ENCODE measurements around the gene RNU6-9. TPM values are rescaled to one million over a fixed set of nuclear protein-coding genes. Genes with fewer than 3 reads are reported as not detected.
"Not testable (repeated sequence)": the region's sequence is repeated elsewhere in the genome, so short reads cannot be mapped to it uniquely, and the experiment has no call there.

Gene RNU6-9
- total and polyA plus RNA-seq, 7 donors: not detected

DNA sequence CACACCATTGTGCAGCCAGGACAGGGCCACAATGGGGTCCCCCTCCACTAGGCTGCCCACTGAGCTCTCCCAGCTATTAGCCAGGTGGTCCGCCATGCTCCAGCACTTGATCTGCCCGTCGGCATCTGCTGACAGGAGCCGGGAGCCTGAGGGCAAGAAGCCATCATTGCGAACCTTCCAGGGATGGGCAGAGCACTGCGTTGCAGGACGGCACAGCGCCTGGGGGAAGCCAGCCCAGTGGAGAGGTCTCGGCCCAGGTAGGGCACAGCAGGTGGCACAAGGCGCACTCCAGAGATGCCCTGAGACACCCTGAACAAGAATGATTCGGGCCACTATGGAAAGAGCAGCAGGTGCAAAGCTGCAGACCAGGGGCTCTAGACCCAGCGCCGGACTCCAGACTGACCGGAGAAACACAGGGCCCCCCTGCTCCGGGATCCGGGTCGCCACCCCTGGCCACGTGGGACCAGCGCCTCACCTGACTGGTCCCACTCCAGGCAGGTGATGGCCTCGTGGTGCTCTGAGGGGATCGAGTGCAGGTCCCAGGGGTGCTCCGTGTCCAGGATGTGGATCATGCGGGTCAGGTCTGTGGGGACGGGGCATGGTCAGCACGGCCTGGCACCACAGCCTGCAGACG, 3.5 kb upstream of the RNU6-9 start:
- Histone ChIP-seq H3K27ac (no peak overlapping the region), H3K4me3 (no peak overlapping the region), H3K36me3 (peaks cover 9 to 50% (median 24%) of the 10 kb centered on the region in 4 donors), H3K27me3 (no peaks in the 10 kb centered on the region), H3K4me1 (peaks cover 0 to 22% (median 18%) of the 10 kb centered on the region in 4 donors), H3K9me3 (no peaks in the 10 kb centered on the region)
- 94 to 95% methylated on average over 26 of the region's 26 CpGs for WGBS, 2 donors
- no peak for DNase-seq
- TF ChIP-seq EP300 (IDR thresholded peaks at IDR 0.05): no peak
- TF ChIP-seq POLR2AphosphoS5 (IDR thresholded peaks at IDR 0.05): no peak
- TF ChIP-seq POLR2A (IDR thresholded peaks at IDR 0.05): no peak
- TF ChIP-seq, protein P1, sequence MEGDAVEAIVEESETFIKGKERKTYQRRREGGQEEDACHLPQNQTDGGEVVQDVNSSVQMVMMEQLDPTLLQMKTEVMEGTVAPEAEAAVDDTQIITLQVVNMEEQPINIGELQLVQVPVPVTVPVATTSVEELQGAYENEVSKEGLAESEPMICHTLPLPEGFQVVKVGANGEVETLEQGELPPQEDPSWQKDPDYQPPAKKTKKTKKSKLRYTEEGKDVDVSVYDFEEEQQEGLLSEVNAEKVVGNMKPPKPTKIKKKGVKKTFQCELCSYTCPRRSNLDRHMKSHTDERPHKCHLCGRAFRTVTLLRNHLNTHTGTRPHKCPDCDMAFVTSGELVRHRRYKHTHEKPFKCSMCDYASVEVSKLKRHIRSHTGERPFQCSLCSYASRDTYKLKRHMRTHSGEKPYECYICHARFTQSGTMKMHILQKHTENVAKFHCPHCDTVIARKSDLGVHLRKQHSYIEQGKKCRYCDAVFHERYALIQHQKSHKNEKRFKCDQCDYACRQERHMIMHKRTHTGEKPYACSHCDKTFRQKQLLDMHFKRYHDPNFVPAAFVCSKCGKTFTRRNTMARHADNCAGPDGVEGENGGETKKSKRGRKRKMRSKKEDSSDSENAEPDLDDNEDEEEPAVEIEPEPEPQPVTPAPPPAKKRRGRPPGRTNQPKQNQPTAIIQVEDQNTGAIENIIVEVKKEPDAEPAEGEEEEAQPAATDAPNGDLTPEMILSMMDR (IDR thresholded peaks at IDR 0.05): no peak
- intact Hi-C loops (cut with DNase I): no loop called here

DNA sequence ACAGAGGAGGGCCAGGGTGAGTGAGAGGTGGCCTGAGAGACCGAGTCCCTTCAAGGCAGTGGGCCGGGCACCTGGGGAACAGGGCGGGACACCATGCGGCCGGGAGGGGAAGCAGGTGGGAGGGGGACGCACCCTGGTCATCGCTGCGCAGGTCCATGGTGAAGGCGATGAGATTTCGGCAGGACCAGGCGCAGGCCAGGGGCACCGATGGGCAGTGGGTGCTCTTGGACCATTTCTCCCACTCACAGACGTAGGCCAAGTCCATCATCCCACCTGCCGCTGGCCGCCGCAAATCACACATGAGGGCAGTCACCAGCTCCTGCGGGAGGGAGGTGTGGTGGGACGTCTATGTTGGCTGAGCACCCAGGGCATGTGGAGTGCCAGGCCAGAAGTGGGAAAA, 2.5 kb upstream of the RNU6-9 start:
- H3K27ac ChIP-seq: no peak overlapping the region
- no peaks in the 10 kb centered on the region for H3K9me3 ChIP-seq
- no peak for DNase-seq
- TF ChIP-seq POLR2A (IDR thresholded peaks at IDR 0.05) (no peak), EP300 (IDR thresholded peaks at IDR 0.05) (no peak), POLR2AphosphoS5 (IDR thresholded peaks at IDR 0.05) (no peak)
- TF ChIP-seq, protein P1 (IDR thresholded peaks at IDR 0.05): no peak
- H3K4me3 ChIP-seq: no peak overlapping the region
- H3K36me3 ChIP-seq: peaks cover 3 to 39% (median 15%) of the 10 kb centered on the region in 4 donors
- intact Hi-C loops (cut with DNase I): no loop called here
- 87 to 94% methylated on average over 18 of the region's 18 CpGs for WGBS, 2 donors
- peaks cover 0 to 22% (median 18%) of the 10 kb centered on the region in 4 donors for H3K4me1 ChIP-seq
- no peaks in the 10 kb centered on the region for H3K27me3 ChIP-seq

DNA sequence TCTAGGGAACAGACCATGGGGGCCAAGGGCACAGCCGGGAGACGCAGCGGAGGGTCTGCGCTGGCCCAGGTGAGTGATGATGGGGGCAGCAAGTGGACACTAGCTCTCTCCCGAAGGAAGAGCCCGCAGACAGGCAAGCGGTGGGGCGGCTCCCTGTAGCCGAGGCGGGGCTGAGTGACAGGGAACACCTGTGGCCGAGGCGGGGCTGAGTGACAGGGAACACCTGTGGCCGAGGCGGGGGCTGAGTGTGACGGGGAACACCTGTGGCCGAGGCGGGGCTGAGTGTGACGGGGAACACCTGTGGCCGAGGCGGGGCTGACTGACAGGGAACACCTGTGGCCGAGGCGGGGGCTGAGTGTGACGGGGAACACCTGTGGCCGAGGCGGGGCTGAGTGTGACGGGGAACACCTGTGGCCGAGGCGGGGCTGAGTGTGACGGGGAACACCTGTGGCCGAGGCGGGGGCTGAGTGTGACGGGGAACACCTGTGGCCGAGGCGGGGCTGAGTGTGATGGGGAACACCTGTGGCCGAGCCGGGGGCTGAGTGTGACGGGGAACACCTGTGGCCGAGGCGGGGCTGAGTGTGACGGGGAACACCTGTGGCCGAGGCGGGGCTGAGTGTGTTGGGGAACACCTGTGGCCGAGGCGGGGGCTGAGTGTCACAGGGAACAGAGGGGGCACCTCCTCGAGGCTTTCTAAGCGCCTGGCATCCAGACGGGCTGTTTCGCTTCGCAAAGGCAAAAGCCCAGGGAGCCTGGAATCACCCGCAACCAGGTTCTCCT, 1.7 kb upstream of the RNU6-9 start:
- H3K27me3 ChIP-seq; intact Hi-C loops (cut with DNase I); H3K9me3 ChIP-seq; DNase-seq: not testable (repeated sequence)
- Histone ChIP-seq H3K4me1 (peaks cover 0 to 22% (median 18%) of the 10 kb centered on the region in 4 donors), H3K4me3 (peak overlapping the region; percentile 76 to 96 (median 78)), H3K27ac (peak overlapping the region; percentile 89 to 92 (median 90)), H3K36me3 (peaks cover 0 to 32% (median 8%) of the 10 kb centered on the region in 4 donors)
- 14 to 43% methylated on average over 50 of the region's 50 CpGs for WGBS, 2 donors

DNA sequence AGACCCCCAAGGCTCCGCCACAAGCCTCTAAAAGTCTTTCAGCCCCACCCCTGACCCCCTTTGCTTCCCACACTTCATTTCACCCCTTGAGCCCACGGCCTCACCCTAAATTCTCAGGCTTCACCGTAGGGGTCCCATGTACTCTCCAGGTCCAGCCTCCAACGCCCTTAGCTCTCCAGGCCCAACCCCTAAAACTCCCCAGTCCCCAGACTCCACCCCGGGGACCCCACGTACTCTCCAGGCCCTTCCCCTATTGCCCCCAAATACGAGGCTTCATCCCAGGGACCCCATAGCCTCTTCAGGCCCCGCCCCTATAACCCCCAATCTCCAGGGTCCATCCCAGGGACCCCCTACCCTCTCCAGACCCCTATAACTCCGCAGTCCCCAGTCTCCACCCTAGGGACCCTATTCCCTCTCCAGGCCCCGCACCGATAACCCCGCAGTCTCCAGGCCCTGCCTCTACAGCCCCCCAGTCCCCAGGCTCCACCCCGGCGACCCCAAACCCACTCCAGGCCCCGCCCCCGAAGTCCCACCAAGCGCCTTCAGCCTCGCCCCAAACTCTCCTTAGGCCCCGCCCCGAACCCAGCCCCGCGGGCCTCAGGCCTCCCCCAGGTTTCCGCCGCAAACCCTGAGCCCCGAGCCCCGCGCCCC, 916 bp upstream of the RNU6-9 start:
- intact Hi-C loops (cut with DNase I): no loop called here
- Histone ChIP-seq H3K27me3 (no peaks in the 10 kb centered on the region), H3K4me1 (peaks cover 0 to 22% (median 18%) of the 10 kb centered on the region in 4 donors), H3K4me3 (peak overlapping the region; percentile 76 to 96 (median 78)), H3K9me3 (no peaks in the 10 kb centered on the region), H3K36me3 (peaks cover 0 to 36% (median 8%) of the 10 kb centered on the region in 4 donors), H3K27ac (peak overlapping the region; percentile 89 to 92 (median 90))
- no peak for DNase-seq
- no peak for TF ChIP-seq EP300 (IDR thresholded peaks at IDR 0.05)
- no peak for TF ChIP-seq POLR2AphosphoS5 (IDR thresholded peaks at IDR 0.05)
- TF ChIP-seq POLR2A (IDR thresholded peaks at IDR 0.05): no peak
- TF ChIP-seq, protein P1 (IDR thresholded peaks at IDR 0.05): no peak
- 2 to 6% methylated on average over 27 of the region's 27 CpGs for WGBS, 2 donors

DNA sequence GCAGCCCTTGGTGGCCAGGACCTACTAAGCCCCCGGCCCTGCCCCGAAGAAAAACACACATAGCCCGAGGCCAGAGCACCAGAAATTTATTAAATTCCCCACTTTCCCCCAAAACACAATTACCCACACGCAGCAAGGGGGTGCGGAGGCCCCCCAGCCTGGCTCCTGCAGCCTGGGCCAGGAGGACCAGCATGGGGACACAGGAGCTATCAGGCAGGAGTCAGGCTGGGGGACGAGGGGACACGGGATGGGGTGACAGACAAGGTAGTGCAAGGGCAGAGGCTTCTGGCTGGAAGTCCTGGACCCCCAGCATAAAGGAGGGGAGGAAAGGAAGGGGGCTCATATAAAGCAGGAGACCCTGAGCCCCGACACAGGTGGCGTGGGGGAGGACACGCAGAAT, 3.1 kb downstream of the RNU6-9 start:
- Histone ChIP-seq H3K27me3 (no peaks in the 10 kb centered on the region), H3K4me3 (no peak overlapping the region), H3K36me3 (peaks cover 0 to 24% (median 10%) of the 10 kb centered on the region in 4 donors), H3K27ac (no peak overlapping the region), H3K9me3 (no peaks in the 10 kb centered on the region), H3K4me1 (peaks cover 0 to 15% (median 11%) of the 10 kb centered on the region in 4 donors)
- DNase-seq: no peak
- 96 to 97% methylated on average over 10 of the region's 10 CpGs for WGBS, 2 donors
- intact Hi-C loops (cut with DNase I): no loop called here
- no peak for TF ChIP-seq POLR2A (IDR thresholded peaks at IDR 0.05)
- TF ChIP-seq POLR2AphosphoS5 (IDR thresholded peaks at IDR 0.05): no peak
- TF ChIP-seq, protein P1 (IDR thresholded peaks at IDR 0.05): no peak
- no peak for TF ChIP-seq EP300 (IDR thresholded peaks at IDR 0.05)
